PC-9 (cell line): ENCODE results near the gene KCNJ10. TPM values are rescaled to one million over a fixed set of nuclear protein-coding genes. Genes with fewer than 3 reads are reported as not detected.

Experiments used
- BruUV-seq: library from RNA; stranded (reverse); fragments of 400-500 nt; replicated peaks from 2 replicates; lab custom pipeline; 2021; lab: Mats Ljungman, UMichigan
- CTCF ChIA-PET: fragments of 300-600 bp; sonication (Branson Sonifier 250); formaldehyde crosslinking; loops from one replicate; lab custom pipeline; 2022; ENCODE audit warnings: antibody characterized with exemption; lab: Charles Lee
- POLR2A ChIA-PET: fragments of 300-600 bp; sonication (Branson Sonifier 250); formaldehyde crosslinking; loops from one replicate; lab custom pipeline; 2022; ENCODE audit warnings: antibody characterized with exemption; ENCODE audit not compliant: unreplicated experiment; lab: Charles Lee
- DNase-seq, 2 experiments: peaks; one replicate each; pipeline versions ENCODE4 v3.0.0 to v3.0.0-alpha.2; 2015 to 2022; ENCODE audit warnings: mixed read lengths in 1 of 2
- H2AFZ ChIP-seq: fragments of 200-600 bp; sonication (generic); 2 replicates; pipeline ENCODE4 v1.8.1; 2017; ENCODE audit warnings: antibody characterized with exemption
- H3F3A ChIP-seq: fragments of 200-600 bp; sonication (generic); 2 replicates; pipeline ENCODE4 v1.8.1; 2017; ENCODE audit warnings: antibody characterized with exemption, mild to moderate bottlenecking, low read depth; ENCODE audit not compliant: insufficient read depth
- H3K27ac ChIP-seq: fragments of 200-600 bp; sonication (generic); 2 replicates; pipeline ENCODE4 v1.6.1; 2016; ENCODE audit warnings: mixed run types
- H3K27me3 ChIP-seq: fragments of 200-600 bp; sonication (generic); 2 replicates; pipeline ENCODE4 v1.6.1; 2016; ENCODE audit warnings: low read depth, mixed run types; ENCODE audit not compliant: insufficient read depth
- H3K36me3 ChIP-seq: fragments of 200-600 bp; sonication (generic); 2 replicates; pipeline ENCODE4 v1.6.1; 2016; ENCODE audit warnings: low read depth, mixed run types
- H3K4me1 ChIP-seq: fragments of 200-600 bp; sonication (generic); replicated peaks from 2 replicates; pipeline ENCODE4 v1.6.1; 2016; ENCODE audit warnings: mixed run types; ENCODE audit not compliant: insufficient read depth
- H3K4me2 ChIP-seq: fragments of 200-600 bp; sonication (generic); 2 replicates; pipeline ENCODE4 v1.6.1; 2017; ENCODE audit warnings: mixed run types
- H3K4me3 ChIP-seq: fragments of 200-600 bp; sonication (generic); 2 replicates; pipeline ENCODE4 v1.6.1; 2016; ENCODE audit warnings: mixed run types
- H3K79me2 ChIP-seq: fragments of 200-600 bp; sonication (generic); 2 replicates; pipeline ENCODE4 v1.6.1; 2017; ENCODE audit warnings: low read depth, mixed run types
- H3K9me2 ChIP-seq: fragments of 200-600 bp; sonication (generic); 2 replicates; pipeline ENCODE4 v1.8.1; 2017; ENCODE audit warnings: mild to moderate bottlenecking; ENCODE audit not compliant: insufficient read depth
- H3K9me3 ChIP-seq: fragments of 200-600 bp; sonication (generic); 2 replicates; pipeline ENCODE4 v1.8.1; 2016; ENCODE audit warnings: low read depth; ENCODE audit not compliant: insufficient read depth
- H4K20me1 ChIP-seq: fragments of 200-600 bp; sonication (generic); 2 replicates; pipeline ENCODE4 v1.8.1; 2017; ENCODE audit not compliant: insufficient read depth
- EZH2 ChIP-seq: fragments of 200-600 bp; sonication (generic); IDR thresholded peaks from 2 replicates; pipeline ENCODE4 v1.8.0; 2017; ENCODE audit warnings: antibody characterized with exemption, low read depth
- intact Hi-C: fragments of 100-400 bp; cut with micrococcal nuclease; formaldehyde crosslinking; loops from one replicate; pipeline ENCODE4 v1.10.0; 2022; ENCODE audit not compliant: unreplicated experiment
- total RNA-seq: library from RNA; stranded (reverse); gene quantifications from 2 replicates; pipeline ENCODE4 v1.2.3, GENCODE V29; 2021
- TF ChIP-seq, protein P1 (sequence below): fragments of 200-600 bp; sonication (generic); conservative IDR thresholded peaks from 2 replicates; pipeline ENCODE4 v1.6.1; 2017; ENCODE audit warnings: mixed run types, antibody characterized with exemption, mild to moderate bottlenecking, moderate library complexity

KCNJ10 gene
- total RNA-seq, 1 experiment from 2014 or later, result not detected

DNA sequence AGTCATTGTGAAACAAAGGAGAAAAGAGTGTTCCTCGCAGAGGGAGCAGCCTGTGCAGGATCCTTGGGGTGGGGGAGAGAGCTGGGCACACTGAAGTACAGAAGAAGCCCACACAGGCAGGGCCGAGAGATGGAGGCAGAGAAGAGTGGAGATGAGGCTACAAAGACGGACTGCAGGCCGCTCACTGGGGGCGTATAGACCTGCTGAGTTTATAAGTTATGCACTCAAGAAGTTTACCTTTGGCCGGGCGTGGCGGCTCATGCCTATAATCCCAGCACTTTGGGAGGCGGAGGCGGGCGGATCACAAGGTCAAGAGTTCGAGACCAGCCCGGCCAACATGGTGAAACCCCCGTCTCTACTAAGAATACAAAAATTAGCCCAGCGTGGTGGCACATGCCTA, 108.3 kb downstream of the KCNJ10 start:
- Histone ChIP-seq H3K27ac (peak overlapping the region; percentile 66), H2AFZ (no peak overlapping the region)
- CTCF ChIA-PET, result no interaction called here

DNA sequence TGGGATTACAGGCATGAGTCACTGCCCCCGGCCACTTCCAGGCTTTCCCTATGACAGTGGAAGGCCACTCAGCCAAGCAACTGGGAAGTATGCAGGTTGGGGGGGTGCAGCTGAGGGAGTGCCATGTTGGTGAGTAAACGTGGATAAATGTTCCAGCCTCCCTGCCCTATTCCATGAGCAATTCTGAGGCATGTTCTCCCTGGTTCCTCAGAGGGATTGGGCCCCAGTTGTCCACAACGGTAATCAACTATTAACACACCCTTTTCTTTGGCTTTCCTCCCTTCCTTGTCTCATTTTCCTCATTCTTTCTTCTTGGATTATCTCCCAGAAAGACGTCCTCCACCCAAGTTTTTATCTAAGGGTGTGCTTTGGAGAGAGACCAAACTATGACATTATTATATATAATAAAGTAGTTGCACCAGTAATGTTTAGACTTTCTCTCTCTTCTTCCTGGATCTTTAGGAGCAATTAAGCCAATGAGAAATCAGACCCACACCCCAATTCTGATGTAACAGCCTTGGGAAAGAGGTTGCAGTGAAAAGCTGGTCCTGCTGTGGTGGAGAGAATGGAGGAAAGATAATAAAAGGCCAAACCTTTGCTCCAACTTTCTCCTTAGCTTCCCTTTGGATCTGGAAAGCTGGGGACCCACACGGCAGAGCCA, 109.1 kb downstream of the KCNJ10 start:
- ChIA-PET CTCF (no interaction called here), POLR2A (interaction anchor here (0.6 to 1.0 kb wide), 4 partner anchors 15 to 82 kb away, joined by 4 to 8 read pairs (median 6); no protein-coding TSS in a partner anchor)
- Histone ChIP-seq H3F3A (peaks cover 15% of the 10 kb centered on the region; the same call in 1 of the 2 replicates), H3K4me3 (peak overlapping the region; percentile 38; the same call in 1 of the 2 replicates), H2AFZ (0 out of 2 replicates have a peak overlapping the region, but pooled peaks have one; percentile 37), H3K4me2 (peak overlapping the region; percentile 59), H3K9me3 (no peaks in the 10 kb centered on the region), H3K9me2 (no peaks in the 10 kb centered on the region), H3K27ac (peak overlapping the region; percentile 66), H3K4me1 (peaks cover 30% of the 10 kb centered on the region), H3K36me3 (no peaks in the 10 kb centered on the region), H4K20me1 (no peaks in the 10 kb centered on the region), H3K27me3 (no peaks in the 10 kb centered on the region), H3K79me2 (no peaks in the 10 kb centered on the region)
- DNase-seq, result peak; percentile 78 to 88
- intact Hi-C loops, result loop anchor here (1.0 to 5.0 kb wide), 4 partner anchors 36 to 72 kb away; partner anchors contain the start of gene CFAP45
- TF ChIP-seq, protein P1, sequence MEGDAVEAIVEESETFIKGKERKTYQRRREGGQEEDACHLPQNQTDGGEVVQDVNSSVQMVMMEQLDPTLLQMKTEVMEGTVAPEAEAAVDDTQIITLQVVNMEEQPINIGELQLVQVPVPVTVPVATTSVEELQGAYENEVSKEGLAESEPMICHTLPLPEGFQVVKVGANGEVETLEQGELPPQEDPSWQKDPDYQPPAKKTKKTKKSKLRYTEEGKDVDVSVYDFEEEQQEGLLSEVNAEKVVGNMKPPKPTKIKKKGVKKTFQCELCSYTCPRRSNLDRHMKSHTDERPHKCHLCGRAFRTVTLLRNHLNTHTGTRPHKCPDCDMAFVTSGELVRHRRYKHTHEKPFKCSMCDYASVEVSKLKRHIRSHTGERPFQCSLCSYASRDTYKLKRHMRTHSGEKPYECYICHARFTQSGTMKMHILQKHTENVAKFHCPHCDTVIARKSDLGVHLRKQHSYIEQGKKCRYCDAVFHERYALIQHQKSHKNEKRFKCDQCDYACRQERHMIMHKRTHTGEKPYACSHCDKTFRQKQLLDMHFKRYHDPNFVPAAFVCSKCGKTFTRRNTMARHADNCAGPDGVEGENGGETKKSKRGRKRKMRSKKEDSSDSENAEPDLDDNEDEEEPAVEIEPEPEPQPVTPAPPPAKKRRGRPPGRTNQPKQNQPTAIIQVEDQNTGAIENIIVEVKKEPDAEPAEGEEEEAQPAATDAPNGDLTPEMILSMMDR, result no peak
- TF ChIP-seq EZH2, result no peak
- no TSS peak for BruUV-seq

More for the DNA sequence above, 108.3 kb downstream of the KCNJ10 start:
- Histone ChIP-seq H3F3A (peaks cover 15% of the 10 kb centered on the region; the same call in 1 of the 2 replicates), H3K79me2 (no peaks in the 10 kb centered on the region), H4K20me1 (no peaks in the 10 kb centered on the region), H3K9me3 (no peaks in the 10 kb centered on the region), H3K27me3 (no peaks in the 10 kb centered on the region), H3K36me3 (no peaks in the 10 kb centered on the region), H3K4me2 (peak overlapping the region; percentile 59), H3K4me1 (peaks cover 30% of the 10 kb centered on the region), H3K4me3 (peak overlapping the region; percentile 38; the same call in 1 of the 2 replicates), H3K9me2 (no peaks in the 10 kb centered on the region)
- no peak for DNase-seq
- no TSS peak for BruUV-seq
- TF ChIP-seq EZH2, result no peak
- TF ChIP-seq, protein P1, result no peak
- intact Hi-C loops, result loop anchor here (1.0 to 5.0 kb wide), 4 partner anchors 36 to 71 kb away; partner anchors contain the start of gene CFAP45
- POLR2A ChIA-PET, result interaction anchor here (1.0 kb wide), 1 partner anchor 16 kb away, joined by 8 read pairs; no protein-coding TSS in a partner anchor

DNA sequence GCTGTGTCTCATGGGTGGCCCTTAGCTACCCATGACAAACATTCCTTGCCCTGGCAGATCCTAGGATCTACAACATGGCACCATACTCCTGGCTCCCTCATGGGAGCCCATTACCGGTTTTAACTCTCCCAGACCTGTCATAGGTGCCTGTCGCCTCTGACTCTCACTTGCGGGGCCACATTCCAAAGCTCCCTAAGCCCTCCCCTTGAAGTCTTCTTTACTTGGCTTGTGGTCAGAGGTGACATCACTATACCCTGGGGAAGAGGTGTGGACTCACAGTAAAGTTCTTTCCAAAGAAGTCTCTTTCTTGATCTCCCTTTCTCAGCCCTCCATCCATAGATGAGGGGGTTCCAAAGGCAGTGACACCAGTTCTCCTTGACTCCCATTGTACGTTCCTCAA, 110.5 kb downstream of the KCNJ10 start:
- Histone ChIP-seq H3K36me3 (no peaks in the 10 kb centered on the region), H3K4me1 (peaks cover 30% of the 10 kb centered on the region), H3K9me3 (no peaks in the 10 kb centered on the region), H3K4me3 (no peak overlapping the region), H3F3A (peaks cover 15% of the 10 kb centered on the region; the same call in 1 of the 2 replicates), H3K27me3 (no peaks in the 10 kb centered on the region), H3K27ac (no peak overlapping the region), H3K4me2 (peak overlapping the region; percentile 49), H2AFZ (no peak overlapping the region), H3K9me2 (no peaks in the 10 kb centered on the region), H3K79me2 (no peaks in the 10 kb centered on the region), H4K20me1 (no peaks in the 10 kb centered on the region)
- ChIA-PET CTCF (interaction anchor here (0.6 to 1.1 kb wide), 3 partner anchors 14 to 417 kb away, joined by 3 to 4 read pairs (median 4); partner anchors contain the start of gene IGSF9), POLR2A (interaction anchor here (0.7 kb wide), 1 partner anchor 22 kb away, joined by 5 read pairs; no protein-coding TSS in a partner anchor)
- intact Hi-C loops, result loop anchor here (1.0 kb wide), 1 partner anchor 13 kb away; no protein-coding TSS in a partner anchor
- DNase-seq, result peak; percentile 82 to 93
- TF ChIP-seq, protein P1, result no peak
- no peak for TF ChIP-seq EZH2
- BruUV-seq, result no TSS peak
